NCI-H748 (cell line): ENCODE measurements around the gene BABAM2.
"Not testable (repeated sequence)": the region's sequence is repeated elsewhere in the genome, so short reads cannot be mapped to it uniquely, and the experiment has no call there.

Source experiments
- DNase-seq: peaks from one replicate; lab custom pipeline; 2025; ENCODE audit not compliant: unreplicated experiment; lab: John Stamatoyannopoulos, UW

BABAM2 gene

DNA sequence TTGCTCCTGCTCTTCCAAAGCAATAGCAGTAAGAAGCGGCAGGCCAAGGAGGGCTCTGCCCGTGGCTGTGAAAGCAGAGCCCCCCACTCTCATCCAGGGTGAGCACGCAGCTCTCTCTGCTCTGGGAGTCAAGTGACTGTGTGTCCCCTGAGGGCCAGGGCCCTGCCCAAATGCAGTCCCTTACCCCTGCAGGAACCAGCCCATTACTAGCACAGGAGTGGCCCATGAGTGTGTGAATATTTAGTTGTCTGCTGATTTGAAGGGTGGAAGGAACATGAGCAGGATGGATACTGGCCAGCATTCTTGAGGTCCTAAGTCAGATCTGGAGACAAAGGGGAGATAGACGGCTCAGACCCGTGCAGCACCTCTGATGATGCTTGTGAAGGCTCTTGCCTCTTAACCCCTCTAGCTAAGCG, 432.5 kb downstream of the BABAM2 start:
- no peak for DNase-seq

DNA sequence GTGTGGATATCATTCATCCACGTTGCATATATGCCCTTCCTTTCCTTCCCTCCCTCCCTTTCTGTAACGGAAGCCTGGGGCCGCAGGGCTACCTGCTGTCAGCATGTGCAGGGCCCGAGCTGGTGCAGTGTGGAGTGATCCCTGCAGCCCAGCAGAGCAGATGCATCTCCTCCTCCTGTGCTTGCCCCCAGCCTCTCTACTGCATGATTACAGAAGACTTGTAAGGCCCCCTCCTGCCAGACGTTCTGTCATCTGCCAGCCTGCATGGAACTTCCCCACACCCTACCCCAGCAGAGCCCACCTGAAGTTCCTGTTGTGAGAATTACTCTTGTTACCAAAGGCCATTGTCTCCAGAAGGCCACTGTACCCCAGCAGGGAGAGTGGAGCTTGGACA, 434.6 kb downstream of the BABAM2 start:
- no peak for DNase-seq

DNA sequence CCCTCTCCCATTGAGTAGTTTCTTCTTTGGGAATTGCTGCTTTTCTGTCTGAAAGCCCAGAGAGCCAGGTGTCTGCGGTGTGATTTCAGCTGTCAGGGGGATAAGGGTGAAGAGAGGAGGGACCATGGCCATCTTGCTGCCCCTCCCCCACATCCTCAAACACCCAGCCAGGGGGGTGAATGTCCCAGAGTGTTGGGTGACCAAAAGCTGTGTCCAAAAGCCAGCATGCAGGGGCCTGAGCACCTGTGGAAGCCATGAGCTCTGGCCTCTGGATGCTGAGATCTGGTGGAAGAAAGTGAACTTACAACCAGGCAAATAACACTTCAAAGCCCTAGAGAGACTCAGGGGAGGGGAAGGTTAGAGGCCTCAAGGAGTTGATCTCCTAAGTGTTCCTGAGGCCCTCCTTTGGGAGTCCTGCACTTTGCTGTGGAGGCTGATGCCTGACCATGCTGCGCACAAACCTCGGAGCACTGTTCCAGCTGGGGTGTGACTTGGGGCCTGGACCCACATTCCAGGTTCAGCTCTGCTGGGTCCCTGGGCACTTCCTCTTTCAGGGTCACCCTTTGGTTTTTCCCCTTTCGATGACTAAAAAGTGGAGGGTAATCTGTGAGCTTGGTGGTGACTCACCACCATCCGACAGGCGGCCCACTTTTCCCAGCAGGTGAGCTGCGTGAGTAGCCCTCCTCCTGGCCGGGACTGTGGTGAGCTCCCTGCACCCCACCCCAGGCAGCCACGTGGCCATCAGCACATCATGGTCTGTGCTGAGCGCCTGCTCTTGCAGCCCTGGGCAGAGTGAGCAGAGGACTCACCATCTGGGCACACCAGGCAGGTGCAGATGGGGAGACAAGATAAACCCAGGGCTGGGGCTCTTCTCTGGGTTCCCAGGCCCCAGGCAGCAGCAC, 435.3 kb downstream of the BABAM2 start:
- no peak for DNase-seq

DNA sequence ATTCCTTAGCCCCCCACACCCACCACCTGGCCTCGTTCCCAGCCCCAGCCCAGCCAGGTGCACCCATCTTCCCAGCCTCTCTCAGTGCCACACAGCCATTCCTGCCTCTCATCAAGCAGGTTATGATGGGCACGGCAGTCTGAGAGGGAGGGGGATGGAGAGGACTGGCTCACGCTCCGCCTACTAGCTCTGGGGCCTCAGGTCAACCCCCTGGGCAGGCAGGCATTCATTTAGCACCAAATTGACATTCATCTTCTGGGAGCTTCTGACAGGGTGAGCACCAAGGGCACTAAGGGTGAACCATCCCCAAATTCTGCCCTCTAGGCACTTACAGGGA, 435.9 kb downstream of the BABAM2 start:
- no peak for DNase-seq

DNA sequence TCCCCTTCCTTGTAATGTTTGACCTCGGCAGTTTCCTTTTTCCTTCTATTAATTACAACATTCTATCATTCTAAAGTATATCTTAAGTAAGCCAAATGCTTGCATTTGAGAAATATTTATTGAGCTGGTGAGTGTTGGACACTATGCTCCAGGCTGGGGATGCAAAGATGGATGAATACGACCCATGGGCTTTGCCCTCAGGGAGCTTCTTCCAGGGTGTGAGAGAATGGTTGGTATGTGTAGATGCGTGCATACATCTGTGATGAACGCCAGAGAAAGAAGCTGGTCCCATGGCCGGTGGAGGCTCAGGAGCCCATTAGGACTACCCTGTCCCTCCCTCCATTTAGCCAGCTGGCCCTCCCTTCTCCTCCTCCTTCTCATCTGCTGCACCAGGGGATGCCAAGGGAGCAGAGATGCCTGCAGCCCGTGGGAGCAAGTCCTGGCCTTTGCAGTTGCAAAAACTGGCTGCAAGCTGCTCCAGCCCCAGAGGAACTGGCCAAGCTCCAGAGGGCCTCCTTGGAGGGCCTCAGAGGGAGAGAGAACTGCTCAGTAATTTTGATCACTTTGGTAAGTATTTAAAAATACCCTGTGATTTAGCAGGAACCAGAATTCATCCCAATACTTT, 436.5 kb downstream of the BABAM2 start:
- DNase-seq: no peak

DNA sequence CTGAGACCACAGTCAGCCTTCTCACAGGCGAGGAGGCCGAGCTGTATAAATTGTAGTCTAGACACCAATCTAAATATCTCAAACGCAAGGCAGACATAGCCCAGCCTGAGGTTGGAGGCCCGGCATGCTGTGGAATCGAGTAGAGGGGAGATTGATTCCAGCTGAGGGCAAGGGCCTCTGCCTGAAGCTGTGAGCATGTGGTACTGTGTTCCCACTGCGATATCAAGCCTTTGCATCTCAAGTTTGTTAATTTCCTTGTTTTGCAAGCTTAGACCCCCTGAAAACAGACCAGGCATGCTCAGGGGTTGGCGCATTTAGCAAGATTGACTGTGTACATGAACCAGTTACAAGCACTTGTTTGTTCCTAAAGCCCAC, 437.0 kb downstream of the BABAM2 start:
- no peak for DNase-seq

DNA sequence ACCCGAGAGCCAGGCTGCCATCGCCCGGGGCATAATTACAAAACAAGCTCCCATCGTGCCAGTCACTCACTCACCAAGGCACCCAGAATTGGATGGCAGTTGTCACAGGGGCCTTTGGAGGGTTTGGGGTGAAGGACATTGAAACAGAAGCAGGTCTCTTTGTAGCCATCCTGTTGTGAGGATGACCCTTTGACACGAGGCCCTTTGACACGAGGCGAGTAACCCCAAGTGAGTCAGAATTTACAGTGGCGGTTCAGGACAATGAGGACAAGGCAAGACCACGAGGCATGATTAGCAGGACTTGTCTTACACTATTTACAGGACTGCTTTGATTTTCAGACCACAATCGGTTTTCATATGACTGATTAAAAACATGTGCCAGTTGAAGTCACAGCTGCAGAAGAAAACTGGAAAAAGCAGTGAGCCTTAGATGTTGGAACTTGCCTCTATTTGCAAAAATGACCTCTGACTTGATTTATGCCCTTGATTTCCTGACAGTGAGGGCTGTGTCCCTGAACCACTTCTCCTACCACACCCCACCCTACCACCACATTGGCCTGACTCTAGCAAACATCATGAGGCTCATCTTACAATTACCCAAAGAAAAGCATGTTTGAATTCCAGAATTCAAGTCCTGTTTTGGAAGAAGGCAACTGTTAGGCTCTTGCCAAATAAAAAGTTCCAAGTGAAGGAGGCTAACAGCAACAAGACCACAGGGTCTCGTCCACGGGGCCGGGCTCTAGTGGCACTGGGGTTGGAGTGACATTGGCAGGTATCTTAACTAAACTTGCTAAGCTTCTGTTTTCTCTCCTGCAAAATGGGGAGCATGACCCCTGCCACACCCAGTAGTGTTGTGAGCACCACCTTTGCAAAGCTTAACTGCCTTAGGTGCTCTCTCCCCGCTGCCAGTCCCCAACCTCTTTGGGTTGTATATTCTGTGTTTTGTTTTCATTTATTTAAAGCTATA, 437.7 kb downstream of the BABAM2 start:
- DNase-seq: no peak

DNA sequence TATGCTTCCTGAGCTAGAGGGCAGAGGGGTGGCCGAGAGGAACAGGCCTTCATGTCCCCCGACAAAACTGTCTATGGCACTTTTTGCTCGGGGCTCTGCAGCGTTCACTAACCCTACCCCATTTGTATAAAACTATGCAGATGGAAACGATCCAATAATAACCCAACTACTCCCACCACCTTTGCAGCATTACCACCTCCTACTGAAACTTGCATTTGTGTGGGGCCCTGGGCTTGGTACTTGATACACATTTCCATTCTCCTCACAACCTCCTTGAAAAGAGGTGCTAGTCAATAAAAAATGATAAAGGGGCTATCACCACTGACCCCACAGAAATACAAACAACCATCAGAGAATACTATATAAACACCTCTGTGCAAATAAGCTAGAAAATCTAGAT, 438.7 kb downstream of the BABAM2 start:
- DNase-seq: no peak

DNA sequence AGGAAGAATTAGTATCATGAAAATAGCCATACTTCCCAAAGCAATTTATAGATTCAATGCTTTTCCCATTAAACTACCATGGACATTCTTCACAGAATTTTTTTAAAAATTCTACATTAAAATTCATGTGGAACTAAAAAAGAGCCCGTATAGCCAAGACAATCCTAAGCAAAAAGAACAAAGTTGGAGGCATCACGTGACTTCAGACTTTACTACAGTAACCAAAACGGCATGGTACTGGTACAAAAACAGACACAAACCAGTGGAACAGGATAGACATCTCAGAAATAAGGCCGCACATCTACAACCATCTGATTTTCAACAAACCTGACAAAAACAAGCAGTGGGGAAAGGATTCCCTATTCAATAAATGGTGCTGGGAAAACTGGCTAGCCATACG, 440.2 kb downstream of the BABAM2 start:
- not testable (repeated sequence) for DNase-seq

DNA sequence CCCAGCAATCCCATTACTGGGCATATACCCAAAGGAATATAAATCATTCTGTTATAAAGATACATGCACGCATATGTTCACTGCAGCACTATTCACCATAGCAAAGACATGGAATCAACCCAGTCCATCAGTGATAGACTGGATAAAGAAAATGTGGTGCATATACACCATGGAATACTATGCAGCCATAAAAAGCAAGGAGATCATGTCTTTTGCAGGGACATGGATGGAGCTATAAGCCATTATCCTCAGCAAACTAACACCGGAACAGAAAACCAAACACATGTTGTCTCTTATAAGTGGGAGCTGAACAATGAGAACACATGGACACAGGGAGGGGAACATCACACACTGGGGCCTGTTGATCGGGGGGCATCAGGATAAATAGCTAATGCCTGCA, 441.3 kb downstream of the BABAM2 start:
- not testable (repeated sequence) for DNase-seq

DNA sequence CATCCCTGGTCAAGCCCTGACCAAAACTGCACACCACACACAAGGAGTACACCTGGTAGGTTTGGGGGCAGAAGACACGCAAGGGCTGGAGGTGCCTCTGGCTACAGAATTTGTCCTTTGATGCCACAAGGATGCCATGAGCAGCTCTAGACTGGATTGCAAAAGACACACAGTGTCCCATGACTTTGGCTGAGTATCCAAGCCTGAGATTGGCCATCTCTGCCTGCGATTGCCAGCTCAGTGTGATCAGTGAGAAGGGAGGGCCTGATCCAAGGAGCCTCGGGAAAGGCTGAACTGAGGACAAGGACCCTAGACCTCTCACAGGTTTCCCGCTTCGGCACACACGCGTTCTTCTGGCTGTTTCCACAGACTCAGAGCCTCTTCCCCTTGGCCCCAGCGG, 442.2 kb downstream of the BABAM2 start:
- DNase-seq: no peak

DNA sequence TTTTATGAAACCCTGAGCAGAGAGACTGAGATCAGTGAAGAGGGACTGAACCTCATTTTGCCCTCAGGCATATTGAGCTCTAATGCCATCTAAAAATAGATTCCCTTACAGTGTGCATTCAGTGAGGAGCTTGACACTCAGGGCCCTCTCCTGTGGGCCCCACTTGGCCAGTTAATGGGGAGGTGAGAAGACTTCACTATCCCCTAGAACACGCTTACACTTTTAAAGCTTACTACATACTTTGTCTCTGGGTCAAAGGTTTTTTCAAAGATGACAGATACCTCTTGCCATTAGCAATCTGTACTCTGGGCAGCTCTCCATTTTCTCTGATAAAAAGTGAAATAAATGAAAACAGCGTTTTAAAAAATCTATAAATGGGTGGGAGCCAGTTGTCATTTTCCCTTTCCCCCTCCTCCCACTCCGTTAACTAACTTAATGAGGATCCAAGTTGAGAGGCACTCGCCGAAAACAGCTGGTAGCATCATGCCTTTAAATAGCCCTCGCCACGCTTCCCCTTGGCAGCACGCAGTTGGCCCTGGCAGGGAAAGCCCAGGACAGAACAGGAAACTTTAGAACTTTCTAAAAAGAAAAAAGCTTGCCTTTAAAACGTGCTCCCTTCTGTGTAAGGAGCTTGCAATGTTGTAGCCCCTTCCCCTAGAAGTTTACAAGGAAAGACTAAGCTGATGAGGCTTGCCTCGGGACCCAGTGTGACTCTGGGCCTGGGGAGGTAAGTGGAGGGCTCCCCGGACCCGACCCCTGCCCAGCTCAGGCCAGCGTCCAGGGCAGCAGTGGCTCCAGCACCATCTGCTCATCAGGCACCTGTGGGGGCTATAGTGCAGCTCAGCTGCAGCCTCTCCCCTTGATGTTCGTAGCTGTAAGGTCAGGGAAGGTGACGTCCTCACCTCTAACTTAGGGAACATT, 443.3 kb downstream of the BABAM2 start:
- DNase-seq: no peak

DNA sequence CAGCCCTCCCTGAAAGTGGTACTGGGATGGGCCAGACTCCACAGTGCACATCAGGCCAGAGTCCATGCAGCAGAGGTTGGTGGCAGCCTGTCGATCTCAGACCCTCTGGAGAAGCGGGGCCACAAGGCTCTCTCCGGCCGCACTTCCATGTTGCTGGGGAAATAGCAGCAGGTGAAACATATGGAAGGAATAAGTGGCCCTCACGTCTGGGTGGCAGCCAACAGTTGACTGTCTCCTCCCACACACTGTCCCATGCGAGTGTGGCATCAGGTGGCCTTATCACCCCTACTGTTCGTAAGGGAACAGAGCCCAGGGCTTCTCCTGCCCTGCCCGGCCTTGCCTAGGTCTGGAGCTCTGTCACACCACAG, 444.0 kb downstream of the BABAM2 start:
- no peak for DNase-seq

DNA sequence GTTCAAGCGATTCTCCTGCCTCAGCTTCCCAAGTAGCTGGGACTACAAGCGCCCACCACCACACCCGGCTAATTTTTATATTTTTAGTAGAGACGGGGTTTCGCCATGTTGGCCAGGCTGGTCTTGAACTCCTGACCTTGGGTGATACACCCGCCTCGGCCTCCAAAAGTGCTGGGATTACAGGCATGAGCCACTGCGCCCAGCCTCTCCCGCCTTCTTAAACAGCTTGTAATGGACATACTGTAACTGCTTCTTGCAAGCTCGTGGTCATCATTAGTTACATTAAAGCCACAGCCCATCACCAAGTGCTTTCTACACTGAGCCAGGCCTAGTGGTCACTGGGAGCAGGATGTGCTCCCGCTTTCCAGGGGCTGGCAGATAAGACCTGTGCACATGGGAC, 444.7 kb downstream of the BABAM2 start:
- not testable (repeated sequence) for DNase-seq

DNA sequence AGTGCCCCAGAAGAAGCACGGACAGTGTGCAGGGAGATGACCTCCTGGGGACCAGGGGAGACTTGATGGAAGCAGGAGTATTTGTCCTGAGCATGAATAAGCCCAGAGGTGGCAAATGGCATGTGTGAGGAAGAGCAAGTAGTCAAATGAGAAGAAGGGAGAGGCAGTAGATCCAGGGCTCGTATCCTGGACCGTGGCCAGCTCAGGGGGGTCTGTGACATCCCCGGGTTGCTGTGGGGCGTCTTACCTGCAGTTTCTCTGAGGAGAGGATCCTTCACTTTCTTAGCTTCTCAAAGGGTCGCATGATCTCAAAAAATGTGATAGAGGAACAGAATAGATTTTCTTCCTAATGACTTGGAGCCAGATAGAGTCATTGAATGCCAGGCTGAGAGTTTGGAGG, 445.1 kb downstream of the BABAM2 start:
- DNase-seq: no peak

DNA sequence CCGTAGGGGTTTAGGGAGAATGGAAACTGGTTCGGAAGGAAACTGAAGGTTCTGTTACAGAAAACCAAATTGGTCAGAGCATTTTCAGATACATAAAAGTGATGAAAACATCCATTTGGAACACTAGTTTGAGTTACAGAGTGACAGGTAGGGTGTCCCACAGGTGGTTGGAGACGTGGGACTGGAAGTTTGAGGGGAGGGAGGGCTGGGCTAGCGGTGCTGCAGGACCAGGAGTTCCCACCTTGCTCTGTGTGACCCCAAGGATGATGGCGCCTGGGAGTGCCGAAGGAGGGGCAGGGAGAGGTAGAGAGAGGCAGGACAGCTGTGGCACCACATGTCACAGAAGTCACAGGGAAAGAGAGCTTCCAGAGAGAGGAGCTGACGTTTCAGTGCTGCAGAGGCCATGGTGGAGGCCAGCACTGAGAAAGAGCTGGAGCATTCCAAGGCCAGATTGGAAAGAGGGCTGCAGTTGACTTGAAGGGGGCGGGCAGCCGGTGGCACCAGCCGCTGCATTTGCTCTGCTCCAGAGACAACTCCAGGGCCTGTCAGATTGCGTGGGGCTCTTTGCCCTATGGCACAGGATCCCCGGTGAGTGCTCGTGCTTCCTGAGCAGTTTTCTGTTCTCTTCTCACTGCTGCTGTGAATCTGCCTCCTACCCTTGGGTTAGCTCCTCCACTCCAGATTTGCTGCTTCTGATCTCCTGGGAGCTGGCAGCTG, 445.9 kb downstream of the BABAM2 start:
- no peak for DNase-seq

DNA sequence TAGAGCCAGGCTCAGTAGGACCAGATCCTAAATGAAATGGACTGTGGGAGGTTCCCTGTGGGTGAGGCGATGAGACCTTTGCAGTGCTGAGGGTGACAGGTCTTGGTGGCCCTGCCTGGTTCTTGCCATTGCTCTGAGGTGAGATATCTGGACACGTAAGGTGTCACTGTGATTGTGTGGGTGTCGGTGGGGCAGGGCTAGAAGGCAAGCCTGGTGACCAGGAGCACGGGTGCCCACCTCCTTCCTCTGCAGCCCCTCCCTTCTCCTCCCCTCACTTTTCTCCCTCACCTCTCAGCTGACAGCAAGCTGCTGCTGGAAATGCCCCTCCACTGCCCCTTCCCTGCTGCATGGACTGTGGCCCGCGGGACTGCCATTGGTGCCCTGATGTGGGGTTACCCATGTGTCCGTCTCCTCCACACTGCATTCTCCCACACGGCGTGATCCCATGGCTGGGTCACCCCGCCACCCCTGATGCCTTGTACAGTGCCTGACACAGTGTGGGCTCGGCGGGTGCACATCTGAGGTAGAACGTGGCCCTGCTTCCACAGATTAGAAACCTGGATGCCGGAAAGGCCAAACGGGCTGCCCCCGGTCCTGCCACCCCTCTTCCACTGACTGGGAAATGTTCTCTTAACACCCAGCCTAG, 446.6 kb downstream of the BABAM2 start:
- no peak for DNase-seq

DNA sequence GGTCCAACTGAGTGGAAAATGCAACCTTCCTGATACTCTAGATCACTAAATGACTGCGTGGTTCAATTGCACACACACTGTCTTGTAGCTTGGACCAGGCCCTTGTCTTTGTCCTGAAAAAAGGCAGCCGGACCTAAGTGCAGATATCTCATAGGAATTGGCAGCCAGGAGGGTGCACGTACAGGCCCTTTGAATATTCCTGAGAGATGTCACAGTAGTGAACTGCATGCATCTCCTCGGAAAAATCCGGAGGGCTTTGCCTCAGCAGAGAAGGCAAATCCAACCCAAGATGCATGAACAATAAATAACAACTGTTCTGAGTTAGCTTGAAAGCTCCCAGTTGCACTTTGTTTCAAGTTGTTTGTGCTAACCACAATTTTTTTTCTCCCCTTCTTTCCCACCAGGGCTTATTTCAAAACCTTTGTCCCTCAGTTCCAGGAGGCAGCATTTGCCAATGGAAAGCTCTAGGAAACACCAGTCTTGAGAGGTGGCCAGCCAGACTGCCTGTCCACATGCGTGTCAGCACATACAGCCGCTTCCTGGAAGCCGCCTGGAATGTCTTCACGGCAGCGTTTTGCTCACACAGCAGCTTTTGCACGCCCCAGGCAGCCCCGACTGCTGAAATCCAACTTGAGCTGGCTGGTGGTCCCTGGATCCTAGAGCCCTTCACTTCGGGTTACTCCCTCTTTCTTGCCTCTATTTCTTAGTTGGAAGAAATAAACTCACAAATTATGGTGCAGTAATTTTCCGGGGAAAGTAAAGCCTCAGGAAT, 447.7 kb downstream of the BABAM2 start:
- DNase-seq: no peak

DNA sequence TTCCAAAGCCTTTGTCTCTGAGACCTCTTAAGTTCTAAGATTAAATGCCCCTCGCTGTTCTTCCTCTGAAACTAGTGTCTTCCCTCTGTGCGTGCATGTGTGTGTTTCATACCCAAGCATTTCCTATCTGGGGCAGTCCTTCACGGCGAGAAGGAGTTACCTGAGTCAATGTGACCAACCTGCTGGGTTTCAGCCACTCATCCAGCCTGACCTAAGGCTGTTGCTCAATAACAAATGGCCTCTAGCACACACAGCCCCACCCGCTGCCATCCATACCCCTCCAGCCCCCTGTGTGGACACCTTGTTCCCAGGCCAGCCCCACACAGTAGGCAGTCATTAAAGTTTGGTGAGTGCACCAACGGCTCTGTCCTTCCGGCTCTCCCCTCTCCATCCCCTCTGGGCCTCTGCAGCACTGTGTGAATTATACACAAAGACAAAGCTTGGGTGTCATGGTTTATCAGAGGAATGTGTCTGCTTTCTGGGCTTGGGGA, 448.3 kb downstream of the BABAM2 start:
- DNase-seq: no peak
